Peyer's patch (tissue), 4 donors: Measurements from ENCODE around the gene PRSS8.
"Not testable (repeated sequence)": the region's sequence is repeated elsewhere in the genome, so short reads cannot be mapped to it uniquely, and the experiment has no call there.

Experiments
- CTCF ChIP-seq, 6 experiments: fragments of 450-650 bp in 4 of 6; fragments of 200-600 bp in 2 of 6; sonication (generic) in 1 of 6; IDR thresholded peaks; one replicate each; pipeline ENCODE4 v1.5.1; 2017 to 2019; ENCODE audit warnings: antibody characterized with exemption in 6 of 6, mild to moderate bottlenecking in 3 of 6, moderate library complexity in 1 of 6
- POLR2A ChIP-seq, 2 donors: fragments of 450-650 bp; IDR thresholded peaks; one replicate each; pipeline ENCODE4 v1.5.1; 2017; ENCODE audit warnings: antibody characterized with exemption in 2 of 2, mild to moderate bottlenecking in 2 of 2, moderate library complexity in 2 of 2

GRCh38 chr16:31144418-31144817, 8.9 kb upstream of the PRSS8 start:
- not testable (repeated sequence) for TF ChIP-seq CTCF, POLR2A (IDR thresholded peaks at IDR 0.05)
